SU-DHL-6 (cell line): ENCODE measurements around the gene TMEM161A.

Experiments
- EZH2phosphoT487 ChIP-seq: fragments of 200-600 bp; sonication (generic), shearing (Covaris generic); conservative IDR thresholded peaks from 2 replicates; pipeline ENCODE4 v1.6.1; 2018; ENCODE audit warnings: mild to moderate bottlenecking, antibody characterized with exemption, low read length, moderate library complexity, mixed read lengths
- TF ChIP-seq, protein P1 (sequence below): fragments of 200-600 bp; sonication (generic); IDR thresholded peaks from one replicate; pipeline ENCODE4 v1.5.1; 2017; ENCODE audit warnings: antibody characterized with exemption, mild to moderate bottlenecking, low read length, moderate library complexity; ENCODE audit not compliant: insufficient read depth, poor library complexity, severe bottlenecking

DNA sequence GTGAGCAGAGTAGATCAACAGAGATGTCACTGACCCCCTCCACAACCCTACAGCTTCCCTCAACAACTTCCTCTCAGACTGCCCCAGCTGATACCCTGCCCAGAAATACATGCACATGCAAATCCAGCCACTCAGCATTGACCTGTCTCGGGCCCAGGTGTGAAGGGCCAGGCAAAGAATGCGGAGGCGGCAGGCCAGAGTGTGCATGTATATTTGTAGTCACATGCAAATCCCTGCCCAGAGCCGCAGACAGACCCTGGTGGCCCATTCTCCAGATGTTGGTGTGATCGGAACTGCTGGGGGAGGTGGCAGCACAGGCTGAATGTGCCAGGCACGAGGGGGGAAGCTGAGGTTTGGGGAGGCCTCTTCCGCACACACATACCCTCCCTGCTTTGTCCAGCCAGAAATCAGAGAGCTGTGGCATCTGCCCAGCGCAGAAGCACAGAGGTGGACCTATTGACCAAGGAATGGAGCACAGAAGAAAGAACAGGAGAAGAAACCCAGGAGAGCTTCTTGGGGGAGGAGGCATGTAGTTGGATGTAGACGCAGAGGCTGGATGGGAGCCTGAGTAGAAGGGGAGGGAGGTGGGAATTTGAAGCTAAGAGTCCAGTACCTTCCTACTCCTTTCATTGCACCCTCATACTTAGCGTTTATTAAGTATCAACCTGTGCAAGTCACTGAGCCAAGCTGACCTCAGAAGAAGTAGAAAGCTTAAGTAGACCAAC lies 17.4 kb upstream of the TMEM161A start:
- TF ChIP-seq, protein P1, sequence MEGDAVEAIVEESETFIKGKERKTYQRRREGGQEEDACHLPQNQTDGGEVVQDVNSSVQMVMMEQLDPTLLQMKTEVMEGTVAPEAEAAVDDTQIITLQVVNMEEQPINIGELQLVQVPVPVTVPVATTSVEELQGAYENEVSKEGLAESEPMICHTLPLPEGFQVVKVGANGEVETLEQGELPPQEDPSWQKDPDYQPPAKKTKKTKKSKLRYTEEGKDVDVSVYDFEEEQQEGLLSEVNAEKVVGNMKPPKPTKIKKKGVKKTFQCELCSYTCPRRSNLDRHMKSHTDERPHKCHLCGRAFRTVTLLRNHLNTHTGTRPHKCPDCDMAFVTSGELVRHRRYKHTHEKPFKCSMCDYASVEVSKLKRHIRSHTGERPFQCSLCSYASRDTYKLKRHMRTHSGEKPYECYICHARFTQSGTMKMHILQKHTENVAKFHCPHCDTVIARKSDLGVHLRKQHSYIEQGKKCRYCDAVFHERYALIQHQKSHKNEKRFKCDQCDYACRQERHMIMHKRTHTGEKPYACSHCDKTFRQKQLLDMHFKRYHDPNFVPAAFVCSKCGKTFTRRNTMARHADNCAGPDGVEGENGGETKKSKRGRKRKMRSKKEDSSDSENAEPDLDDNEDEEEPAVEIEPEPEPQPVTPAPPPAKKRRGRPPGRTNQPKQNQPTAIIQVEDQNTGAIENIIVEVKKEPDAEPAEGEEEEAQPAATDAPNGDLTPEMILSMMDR = no peak
- TF ChIP-seq EZH2phosphoT487 = no peak
